PC-9 (cell line): ENCODE data around the gene CNTN4.

Source experiments
- EZH2 ChIP-seq: fragments of 200-600 bp; sonication (generic); IDR thresholded peaks from 2 replicates; pipeline ENCODE4 v1.8.0; 2017; ENCODE audit warnings: antibody characterized with exemption, low read depth
- TF ChIP-seq, protein P1 (sequence below): fragments of 200-600 bp; sonication (generic); conservative IDR thresholded peaks from 2 replicates; pipeline ENCODE4 v1.6.1; 2017; ENCODE audit warnings: mixed run types, antibody characterized with exemption, mild to moderate bottlenecking, moderate library complexity

- TF ChIP-seq, protein P1, sequence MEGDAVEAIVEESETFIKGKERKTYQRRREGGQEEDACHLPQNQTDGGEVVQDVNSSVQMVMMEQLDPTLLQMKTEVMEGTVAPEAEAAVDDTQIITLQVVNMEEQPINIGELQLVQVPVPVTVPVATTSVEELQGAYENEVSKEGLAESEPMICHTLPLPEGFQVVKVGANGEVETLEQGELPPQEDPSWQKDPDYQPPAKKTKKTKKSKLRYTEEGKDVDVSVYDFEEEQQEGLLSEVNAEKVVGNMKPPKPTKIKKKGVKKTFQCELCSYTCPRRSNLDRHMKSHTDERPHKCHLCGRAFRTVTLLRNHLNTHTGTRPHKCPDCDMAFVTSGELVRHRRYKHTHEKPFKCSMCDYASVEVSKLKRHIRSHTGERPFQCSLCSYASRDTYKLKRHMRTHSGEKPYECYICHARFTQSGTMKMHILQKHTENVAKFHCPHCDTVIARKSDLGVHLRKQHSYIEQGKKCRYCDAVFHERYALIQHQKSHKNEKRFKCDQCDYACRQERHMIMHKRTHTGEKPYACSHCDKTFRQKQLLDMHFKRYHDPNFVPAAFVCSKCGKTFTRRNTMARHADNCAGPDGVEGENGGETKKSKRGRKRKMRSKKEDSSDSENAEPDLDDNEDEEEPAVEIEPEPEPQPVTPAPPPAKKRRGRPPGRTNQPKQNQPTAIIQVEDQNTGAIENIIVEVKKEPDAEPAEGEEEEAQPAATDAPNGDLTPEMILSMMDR = no peak
- no peak for TF ChIP-seq EZH2
Observed at GRCh38 chr3:2920103-2920502, 821.4 kb downstream of the CNTN4 start.
